ENCODE results near the gene INTS1.

- TF ChIP-seq, protein P1, sequence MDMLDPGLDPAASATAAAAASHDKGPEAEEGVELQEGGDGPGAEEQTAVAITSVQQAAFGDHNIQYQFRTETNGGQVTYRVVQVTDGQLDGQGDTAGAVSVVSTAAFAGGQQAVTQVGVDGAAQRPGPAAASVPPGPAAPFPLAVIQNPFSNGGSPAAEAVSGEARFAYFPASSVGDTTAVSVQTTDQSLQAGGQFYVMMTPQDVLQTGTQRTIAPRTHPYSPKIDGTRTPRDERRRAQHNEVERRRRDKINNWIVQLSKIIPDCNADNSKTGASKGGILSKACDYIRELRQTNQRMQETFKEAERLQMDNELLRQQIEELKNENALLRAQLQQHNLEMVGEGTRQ (IDR thresholded peaks at IDR 0.05), result no peak
- TF ChIP-seq ZC3H11A (IDR thresholded peaks at IDR 0.05), result no peak
- TF ChIP-seq REST (IDR thresholded peaks at IDR 0.05), result no peak
- TF ChIP-seq TP53 (CRISPR knock-in tag; IDR thresholded peaks at IDR 0.05), result no peak
- TF ChIP-seq POLR2A (IDR thresholded peaks at IDR 0.05; ENCODE audit: low read length), result no peak
- TF ChIP-seq CTCF (IDR thresholded peaks at IDR 0.05), result no peak
- TF ChIP-seq, protein P2, sequence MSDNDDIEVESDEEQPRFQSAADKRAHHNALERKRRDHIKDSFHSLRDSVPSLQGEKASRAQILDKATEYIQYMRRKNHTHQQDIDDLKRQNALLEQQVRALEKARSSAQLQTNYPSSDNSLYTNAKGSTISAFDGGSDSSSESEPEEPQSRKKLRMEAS (IDR thresholded peaks at IDR 0.05), result no peak
- TF ChIP-seq ZFP36 (IDR thresholded peaks at IDR 0.05; ENCODE audit: borderline replicate concordance, partially characterized antibody), result no peak
- no peak for TF ChIP-seq MAZ (IDR thresholded peaks at IDR 0.05; ENCODE audit: borderline replicate concordance, low read depth, low read length)
- TF ChIP-seq, protein P3, sequence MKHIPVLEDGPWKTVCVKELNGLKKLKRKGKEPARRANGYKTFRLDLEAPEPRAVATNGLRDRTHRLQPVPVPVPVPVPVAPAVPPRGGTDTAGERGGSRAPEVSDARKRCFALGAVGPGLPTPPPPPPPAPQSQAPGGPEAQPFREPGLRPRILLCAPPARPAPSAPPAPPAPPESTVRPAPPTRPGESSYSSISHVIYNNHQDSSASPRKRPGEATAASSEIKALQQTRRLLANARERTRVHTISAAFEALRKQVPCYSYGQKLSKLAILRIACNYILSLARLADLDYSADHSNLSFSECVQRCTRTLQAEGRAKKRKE (CRISPR knock-in tag; IDR thresholded peaks at IDR 0.05; ENCODE audit: low read depth), result no peak
- TF ChIP-seq KDM1A (IDR thresholded peaks at IDR 0.05; ENCODE audit: low read depth), result no peak
- no peak for TF ChIP-seq RAD21 (conservative IDR thresholded peaks at IDR 0.05 in 1 of 2, IDR thresholded peaks at IDR 0.05 in 1 of 2)
- TF ChIP-seq CEBPB (IDR thresholded peaks at IDR 0.05), result no peak
- no peak for TF ChIP-seq EHMT2 (IDR thresholded peaks at IDR 0.05; ENCODE audit: low read depth)
These were observed 25.7 kb downstream of the INTS1 start for GRCh38 chr7:1478480-1478879.

Measured in A549 (cell line).